SH-SY5Y (cell line): ENCODE results near the gene CBR1.

Source experiments
- GATA2 ChIP-seq: IDR thresholded peaks from 2 replicates; pipeline ENCODE4 v1.6.1; 2011; ENCODE audit warnings: mild to moderate bottlenecking, low read depth, low read length
- GATA3 ChIP-seq: IDR thresholded peaks from 2 replicates; pipeline ENCODE4 v1.6.1; 2011; ENCODE audit warnings: low read depth, mild to moderate bottlenecking, low read length, moderate library complexity

DNA sequence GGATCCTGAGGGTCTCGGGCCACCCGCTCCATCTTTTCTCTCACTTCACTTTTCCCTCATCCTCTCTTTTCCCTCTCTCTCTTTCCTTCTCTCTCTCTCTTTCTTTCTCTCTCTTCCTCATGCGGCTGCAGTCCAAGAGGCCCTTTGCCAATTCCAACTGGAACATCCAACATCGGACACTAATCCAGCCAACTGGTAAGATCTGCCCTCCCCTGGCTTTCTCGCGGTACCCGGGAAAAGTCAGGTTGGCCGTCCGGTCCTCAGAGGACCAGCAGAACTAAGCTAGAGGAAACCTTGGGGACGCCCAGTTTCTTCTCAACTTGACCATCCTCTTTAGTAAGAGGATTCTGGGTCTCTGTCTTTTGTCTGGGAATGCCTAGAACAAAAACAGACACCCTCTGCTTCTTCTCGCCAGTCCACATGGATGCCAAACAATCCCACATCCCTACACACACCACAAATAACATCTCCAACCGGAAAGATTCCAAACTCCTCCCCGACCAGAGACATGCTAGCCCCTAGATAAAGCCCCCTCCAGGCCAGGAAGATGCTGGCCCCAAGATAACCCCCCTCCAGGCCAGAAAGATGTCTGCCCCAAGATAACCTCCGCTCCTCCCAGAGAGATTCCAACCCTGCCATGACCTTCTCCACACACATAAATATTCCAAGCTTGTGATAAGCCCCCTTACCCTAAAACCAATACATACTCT is 6.3 kb upstream of the CBR1 start:
- TF ChIP-seq GATA2 (no peak), GATA3 (no peak)
